ENCODE results near the gene UGT1A6.

DNA sequence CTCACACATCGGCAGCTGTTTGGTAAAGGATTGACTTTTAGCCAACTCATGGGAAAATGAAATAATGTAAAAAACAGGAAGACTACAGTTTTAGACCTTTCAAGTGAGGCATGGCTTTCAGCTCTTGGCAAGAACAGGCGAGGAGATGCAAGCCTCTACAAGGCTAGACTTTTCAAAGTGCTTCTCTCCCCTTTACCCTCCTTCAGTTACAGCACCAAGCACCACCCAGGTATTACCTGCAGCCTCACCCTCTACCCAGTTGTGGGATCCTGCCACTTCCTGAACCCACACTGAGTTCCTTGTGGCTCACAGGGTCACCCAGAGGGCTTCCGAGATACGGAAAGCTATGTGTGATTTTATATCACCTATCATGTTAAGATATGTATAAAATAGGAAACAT lies 41.7 kb upstream of the UGT1A6 start:
- TF ChIP-seq, protein P1, sequence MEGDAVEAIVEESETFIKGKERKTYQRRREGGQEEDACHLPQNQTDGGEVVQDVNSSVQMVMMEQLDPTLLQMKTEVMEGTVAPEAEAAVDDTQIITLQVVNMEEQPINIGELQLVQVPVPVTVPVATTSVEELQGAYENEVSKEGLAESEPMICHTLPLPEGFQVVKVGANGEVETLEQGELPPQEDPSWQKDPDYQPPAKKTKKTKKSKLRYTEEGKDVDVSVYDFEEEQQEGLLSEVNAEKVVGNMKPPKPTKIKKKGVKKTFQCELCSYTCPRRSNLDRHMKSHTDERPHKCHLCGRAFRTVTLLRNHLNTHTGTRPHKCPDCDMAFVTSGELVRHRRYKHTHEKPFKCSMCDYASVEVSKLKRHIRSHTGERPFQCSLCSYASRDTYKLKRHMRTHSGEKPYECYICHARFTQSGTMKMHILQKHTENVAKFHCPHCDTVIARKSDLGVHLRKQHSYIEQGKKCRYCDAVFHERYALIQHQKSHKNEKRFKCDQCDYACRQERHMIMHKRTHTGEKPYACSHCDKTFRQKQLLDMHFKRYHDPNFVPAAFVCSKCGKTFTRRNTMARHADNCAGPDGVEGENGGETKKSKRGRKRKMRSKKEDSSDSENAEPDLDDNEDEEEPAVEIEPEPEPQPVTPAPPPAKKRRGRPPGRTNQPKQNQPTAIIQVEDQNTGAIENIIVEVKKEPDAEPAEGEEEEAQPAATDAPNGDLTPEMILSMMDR (IDR thresholded peaks at IDR 0.05; ENCODE audit: insufficient read depth, low read length): no peak
- TF ChIP-seq GABPA (IDR thresholded peaks at IDR 0.05; ENCODE audit: low read depth) (no peak), POLR2AphosphoS5 (IDR thresholded peaks at IDR 0.05; ENCODE audit: low read depth) (no peak), SPI1 (IDR thresholded peaks at IDR 0.05; ENCODE audit: borderline replicate concordance, low read depth) (no peak)
- TF ChIP-seq, protein P2, sequence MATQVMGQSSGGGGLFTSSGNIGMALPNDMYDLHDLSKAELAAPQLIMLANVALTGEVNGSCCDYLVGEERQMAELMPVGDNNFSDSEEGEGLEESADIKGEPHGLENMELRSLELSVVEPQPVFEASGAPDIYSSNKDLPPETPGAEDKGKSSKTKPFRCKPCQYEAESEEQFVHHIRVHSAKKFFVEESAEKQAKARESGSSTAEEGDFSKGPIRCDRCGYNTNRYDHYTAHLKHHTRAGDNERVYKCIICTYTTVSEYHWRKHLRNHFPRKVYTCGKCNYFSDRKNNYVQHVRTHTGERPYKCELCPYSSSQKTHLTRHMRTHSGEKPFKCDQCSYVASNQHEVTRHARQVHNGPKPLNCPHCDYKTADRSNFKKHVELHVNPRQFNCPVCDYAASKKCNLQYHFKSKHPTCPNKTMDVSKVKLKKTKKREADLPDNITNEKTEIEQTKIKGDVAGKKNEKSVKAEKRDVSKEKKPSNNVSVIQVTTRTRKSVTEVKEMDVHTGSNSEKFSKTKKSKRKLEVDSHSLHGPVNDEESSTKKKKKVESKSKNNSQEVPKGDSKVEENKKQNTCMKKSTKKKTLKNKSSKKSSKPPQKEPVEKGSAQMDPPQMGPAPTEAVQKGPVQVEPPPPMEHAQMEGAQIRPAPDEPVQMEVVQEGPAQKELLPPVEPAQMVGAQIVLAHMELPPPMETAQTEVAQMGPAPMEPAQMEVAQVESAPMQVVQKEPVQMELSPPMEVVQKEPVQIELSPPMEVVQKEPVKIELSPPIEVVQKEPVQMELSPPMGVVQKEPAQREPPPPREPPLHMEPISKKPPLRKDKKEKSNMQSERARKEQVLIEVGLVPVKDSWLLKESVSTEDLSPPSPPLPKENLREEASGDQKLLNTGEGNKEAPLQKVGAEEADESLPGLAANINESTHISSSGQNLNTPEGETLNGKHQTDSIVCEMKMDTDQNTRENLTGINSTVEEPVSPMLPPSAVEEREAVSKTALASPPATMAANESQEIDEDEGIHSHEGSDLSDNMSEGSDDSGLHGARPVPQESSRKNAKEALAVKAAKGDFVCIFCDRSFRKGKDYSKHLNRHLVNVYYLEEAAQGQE (IDR thresholded peaks at IDR 0.05; ENCODE audit: insufficient replicate concordance, low read depth): no peak
